ENCODE results near the gene EID2B. TPM values are rescaled to one million over a fixed set of nuclear protein-coding genes. Genes with fewer than 3 reads are reported as not detected.

EID2B gene
- total and polyA plus RNA-seq, 9 of the 15 experiments (the other 6 are each of a cell fraction or from before 2014, with no cell fraction given), result 2.8 to 8.8 (median 4.8) TPM

DNA sequence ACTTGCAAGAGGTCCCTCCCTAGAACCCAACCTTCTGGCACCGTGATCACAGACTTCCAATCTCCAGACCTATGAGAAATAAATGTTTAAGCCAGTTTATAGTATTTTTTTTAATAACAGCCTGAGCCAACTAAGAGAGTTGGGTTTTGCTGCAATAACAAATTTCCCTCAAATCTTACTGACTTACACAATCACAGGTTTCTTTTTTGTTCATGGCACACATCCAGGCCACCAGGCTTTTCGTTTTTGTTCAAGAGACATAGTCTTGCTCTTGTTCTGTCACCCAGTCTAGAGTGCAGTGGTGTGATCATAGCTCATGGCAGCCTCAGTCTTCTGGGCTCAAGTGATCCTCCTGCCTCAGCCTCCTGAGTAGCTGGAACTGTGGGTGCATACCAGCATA is 19.7 kb downstream of the EID2B start:
- BruUV-seq (replicated peaks), result no TSS peak
- no peak for ATAC-seq

DNA sequence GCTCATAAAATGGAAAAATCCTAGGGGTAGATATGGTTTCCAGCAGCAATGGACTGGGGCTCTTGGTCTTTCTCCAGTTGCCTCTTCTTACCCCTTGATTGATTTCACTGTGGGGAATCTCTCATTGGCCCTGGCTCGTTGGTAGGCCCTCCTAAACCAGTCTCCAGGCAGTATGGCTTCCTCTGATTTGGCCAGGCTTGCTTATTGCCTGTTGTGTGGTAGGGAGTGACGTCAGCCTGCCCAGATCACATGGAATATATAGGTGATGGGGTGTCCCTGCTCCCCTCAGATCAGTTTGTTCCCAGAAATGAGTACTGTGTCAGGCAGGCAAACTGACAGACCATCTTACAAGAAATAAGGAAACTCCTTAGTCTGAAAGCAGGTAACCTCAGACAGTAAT is 23.4 kb downstream of the EID2B start:
- BruUV-seq (replicated peaks), result no TSS peak
- H2AFZ ChIP-seq (ENCODE audit: low read depth, low read length), result no peak overlapping the region
- ATAC-seq, result no peak
- CTCF ChIA-PET (ENCODE audit: low intra/inter-chr PET ratio), result no interaction called here
- no peak overlapping the region for H3K27ac ChIP-seq (ENCODE audit: extremely low read depth, low read depth, low read length)
- H3K36me3 ChIP-seq (ENCODE audit: control insufficient read depth, insufficient read depth, low read length), result no peaks in the 10 kb centered on the region
- 17% methylated on average over 2 of the region's 2 CpGs for WGBS (ENCODE audit: insufficient coverage, low coverage, missing lambda C conversion rate)
- POLR2A ChIA-PET, result interaction anchor here (0.7 kb wide), 2 partner anchors 11 to 28 kb away, joined by 3 to 4 read pairs; partner anchors contain the start of gene TIMM50
- no peak overlapping the region for H3K4me2 ChIP-seq (ENCODE audit: insufficient read depth, low read length)
- TF ChIP-seq ZEB2 (IDR thresholded peaks at IDR 0.05), result no peak
- TF ChIP-seq, protein P1, sequence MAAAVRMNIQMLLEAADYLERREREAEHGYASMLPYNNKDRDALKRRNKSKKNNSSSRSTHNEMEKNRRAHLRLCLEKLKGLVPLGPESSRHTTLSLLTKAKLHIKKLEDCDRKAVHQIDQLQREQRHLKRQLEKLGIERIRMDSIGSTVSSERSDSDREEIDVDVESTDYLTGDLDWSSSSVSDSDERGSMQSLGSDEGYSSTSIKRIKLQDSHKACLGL (CRISPR knock-in tag; IDR thresholded peaks at IDR 0.05; ENCODE audit: borderline replicate concordance, poor library complexity, severe bottlenecking), result no peak
- no peak for TF ChIP-seq CCAR2 (IDR thresholded peaks at IDR 0.05; ENCODE audit: low read depth, low read length)
- no peak for TF ChIP-seq BRD4 (IDR thresholded peaks at IDR 0.05)
- no peak for TF ChIP-seq TARDBP (IDR thresholded peaks at IDR 0.05)
- no peak for TF ChIP-seq U2AF1 (optimal IDR thresholded peaks at IDR 0.05; ENCODE audit: low read depth, low read length)
- TF ChIP-seq KLF1 (tag; IDR thresholded peaks at IDR 0.05), result no peak
- no peak for TF ChIP-seq HDGF (IDR thresholded peaks at IDR 0.05)
- TF ChIP-seq, protein P2, sequence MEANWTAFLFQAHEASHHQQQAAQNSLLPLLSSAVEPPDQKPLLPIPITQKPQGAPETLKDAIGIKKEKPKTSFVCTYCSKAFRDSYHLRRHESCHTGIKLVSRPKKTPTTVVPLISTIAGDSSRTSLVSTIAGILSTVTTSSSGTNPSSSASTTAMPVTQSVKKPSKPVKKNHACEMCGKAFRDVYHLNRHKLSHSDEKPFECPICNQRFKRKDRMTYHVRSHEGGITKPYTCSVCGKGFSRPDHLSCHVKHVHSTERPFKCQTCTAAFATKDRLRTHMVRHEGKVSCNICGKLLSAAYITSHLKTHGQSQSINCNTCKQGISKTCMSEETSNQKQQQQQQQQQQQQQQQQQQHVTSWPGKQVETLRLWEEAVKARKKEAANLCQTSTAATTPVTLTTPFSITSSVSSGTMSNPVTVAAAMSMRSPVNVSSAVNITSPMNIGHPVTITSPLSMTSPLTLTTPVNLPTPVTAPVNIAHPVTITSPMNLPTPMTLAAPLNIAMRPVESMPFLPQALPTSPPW (CRISPR knock-in tag; IDR thresholded peaks at IDR 0.05), result no peak
- TF ChIP-seq ZSCAN32 (CRISPR knock-in tag; IDR thresholded peaks at IDR 0.05), result no peak
- TF ChIP-seq ZNF830 (CRISPR knock-in tag; IDR thresholded peaks at IDR 0.05), result no peak
- no peak for TF ChIP-seq IRF2 (CRISPR knock-in tag; IDR thresholded peaks at IDR 0.05)
- no peak for TF ChIP-seq STAT5A (IDR thresholded peaks at IDR 0.05; ENCODE audit: borderline replicate concordance, low read length)
- TF ChIP-seq SMARCA4 (IDR thresholded peaks at IDR 0.05), result no peak
- no peak for TF ChIP-seq EP300 (IDR thresholded peaks at IDR 0.05; ENCODE audit: low read length)
- no peak for DNase-seq (ENCODE audit: extremely low read depth in 1 of 4, low spot score in 3 of 4)
- H3K79me2 ChIP-seq (ENCODE audit: control insufficient read depth, insufficient read depth, low read length), result no peaks in the 10 kb centered on the region
- H3K9me3 ChIP-seq (replicated peaks; ENCODE audit: control insufficient read depth, insufficient read depth, low read depth, low read length), result no peaks in the 10 kb centered on the region
- in situ Hi-C loops (cut with MboI), result no loop called here
- peaks cover under 1 to 1% of the 10 kb centered on the region in 2 experiments; a peak in 3 of 5 replicates for H3K27me3 ChIP-seq (ENCODE audit: control insufficient read depth in 2 of 2, insufficient read depth in 2 of 2, low read length in 2 of 2)
- H3K9ac ChIP-seq (ENCODE audit: insufficient read depth in 1 of 2, low read depth in 2 of 2, low read length in 2 of 2), result no peak overlapping the region
- H3K9me1 ChIP-seq (ENCODE audit: control insufficient read depth, insufficient read depth, low read length), result no peaks in the 10 kb centered on the region
- H3K4me3 ChIP-seq, result no peak overlapping the region
- H3K4me1 ChIP-seq (replicated peaks in 1 of 2; ENCODE audit: control insufficient read depth in 2 of 2, insufficient read depth in 2 of 2, low read length in 2 of 2), result peaks cover 9 to 28% of the 10 kb centered on the region in 2 experiments
- H4K20me1 ChIP-seq (replicated peaks; ENCODE audit: control insufficient read depth, insufficient read depth, low read length), result no peaks in the 10 kb centered on the region
- no peak for FAIRE-seq
- intact Hi-C loops (cut with micrococcal nuclease), result no loop called here

More for the DNA sequence above, 19.7 kb downstream of the EID2B start:
- ChIA-PET CTCF (ENCODE audit: low intra/inter-chr PET ratio) (no interaction called here), POLR2A (no interaction called here)
- in situ Hi-C loops (cut with MboI) (no loop called here), intact Hi-C loops (cut with micrococcal nuclease) (no loop called here)
- no peaks in the 10 kb centered on the region for H3K79me2 ChIP-seq (ENCODE audit: control insufficient read depth, insufficient read depth, low read length)
- H3K9me1 ChIP-seq (ENCODE audit: control insufficient read depth, insufficient read depth, low read length), result no peaks in the 10 kb centered on the region
- no peaks in the 10 kb centered on the region for H3K36me3 ChIP-seq (ENCODE audit: control insufficient read depth, insufficient read depth, low read length)
- no peaks in the 10 kb centered on the region for H3K9me3 ChIP-seq (replicated peaks; ENCODE audit: control insufficient read depth, insufficient read depth, low read depth, low read length)
- WGBS (ENCODE audit: insufficient coverage, low coverage, missing lambda C conversion rate), result 0% methylated on average over 2 of the region's 2 CpGs
- H3K4me2 ChIP-seq (ENCODE audit: insufficient read depth, low read length), result no peak overlapping the region
- H4K20me1 ChIP-seq (replicated peaks; ENCODE audit: control insufficient read depth, insufficient read depth, low read length), result no peaks in the 10 kb centered on the region
- FAIRE-seq (no peak), DNase-seq (ENCODE audit: extremely low read depth in 1 of 4, low spot score in 3 of 4) (no peak)
- peaks cover 4 to 19% of the 10 kb centered on the region in 2 experiments; a peak in 4 of 5 replicates for H3K27me3 ChIP-seq (ENCODE audit: control insufficient read depth in 2 of 2, insufficient read depth in 2 of 2, low read length in 2 of 2)
- H3K9ac ChIP-seq (ENCODE audit: insufficient read depth in 1 of 2, low read depth in 2 of 2, low read length in 2 of 2), result no peak overlapping the region
- H3K27ac ChIP-seq (ENCODE audit: extremely low read depth, low read depth, low read length), result no peak overlapping the region
- H2AFZ ChIP-seq (ENCODE audit: low read depth, low read length), result no peak overlapping the region
- no peak for TF ChIP-seq C11orf30 (IDR thresholded peaks at IDR 0.05; ENCODE audit: low read depth)
- TF ChIP-seq ZNF12 (CRISPR knock-in tag; IDR thresholded peaks at IDR 0.05), result 0 out of 2 replicates have a peak, but pooled peaks have one; percentile 36
- H3K4me1 ChIP-seq (replicated peaks in 1 of 2; ENCODE audit: control insufficient read depth in 2 of 2, insufficient read depth in 2 of 2, low read length in 2 of 2), result peaks cover 0 to 19% of the 10 kb centered on the region in 2 experiments; a peak in 2 of 5 replicates
- no peak overlapping the region for H3K4me3 ChIP-seq
